ENCODE data around the gene ZIC3. TPM values are rescaled to one million over a fixed set of nuclear protein-coding genes. Genes with fewer than 3 reads are reported as not detected.

Gene ZIC3
- total and polyA plus RNA-seq, 10 of the 15 experiments (the other 5 are each of a cell fraction or from before 2014, with no cell fraction given), result 0.07 TPM; not detected in 9

GRCh38 chrX:137575596-137576255 lies 9.8 kb downstream of the ZIC3 start (continued):
- TF ChIP-seq WRNIP1 (IDR thresholded peaks at IDR 0.05; ENCODE audit: borderline replicate concordance, low read depth, low read length), result no peak
- no peak for TF ChIP-seq USF2 (IDR thresholded peaks at IDR 0.05; ENCODE audit: borderline replicate concordance, low read depth, low read length)
- no peak for TF ChIP-seq USF1 (IDR thresholded peaks at IDR 0.05; ENCODE audit: borderline replicate concordance, extremely low read length, insufficient read depth, low read depth, low read length)
- no peak for TF ChIP-seq PKNOX1 (IDR thresholded peaks at IDR 0.05)
- TF ChIP-seq BHLHE40 (IDR thresholded peaks at IDR 0.05; ENCODE audit: borderline replicate concordance in 1 of 2, low read depth in 2 of 2, low read length in 1 of 2), result no peak
- no peak for TF ChIP-seq ATF3 (IDR thresholded peaks at IDR 0.05; ENCODE audit: borderline replicate concordance, extremely low read depth, low read depth, low read length)
- no peak for TF ChIP-seq STAT1 (conservative IDR thresholded peaks at IDR 0.05)
- TF ChIP-seq JUND (IDR thresholded peaks at IDR 0.05; ENCODE audit: low read depth, low read length), result no peak

- in situ Hi-C loops (cut with MboI), result no loop called here
- Histone ChIP-seq H4K20me1 (ENCODE audit: control insufficient read depth, insufficient read depth) (no peaks in the 10 kb centered on the region), H3K4me1 (ENCODE audit: control insufficient read depth, insufficient read depth, low read length) (no peaks in the 10 kb centered on the region), H3K27me3 (replicated peaks in 1 of 2; ENCODE audit: control insufficient read depth in 2 of 2, insufficient read depth in 2 of 2, low read length in 1 of 2) (no peaks in the 10 kb centered on the region), H3K9me3 (replicated peaks; ENCODE audit: control insufficient read depth, insufficient read depth, low read length) (no peaks in the 10 kb centered on the region), H3K36me3 (ENCODE audit: control insufficient read depth in 2 of 2, insufficient read depth in 2 of 2, low read length in 1 of 2) (no peaks in the 10 kb centered on the region), H3K27ac (ENCODE audit: control insufficient read depth, insufficient read depth) (no peak overlapping the region), H3K9ac (ENCODE audit: control insufficient read depth, insufficient read depth, low read length) (no peak overlapping the region), H3K4me2 (ENCODE audit: control insufficient read depth, insufficient read depth) (no peak overlapping the region), H3K4me3 (no peak overlapping the region), H2AFZ (ENCODE audit: control insufficient read depth, low read depth, low read length) (no peak overlapping the region), H3K79me2 (ENCODE audit: control insufficient read depth, insufficient read depth, low read length) (no peaks in the 10 kb centered on the region)
- CTCF ChIA-PET, result no interaction called here
- RAD21 ChIA-PET (ENCODE audit: unreplicated experiment), result no interaction called here
- FAIRE-seq, result no peak
- DNase-seq (ENCODE audit: low read depth, low spot score), result no peak
- no TSS peak for BruUV-seq (replicated peaks)
- SMC1A ChIA-PET (ENCODE audit: uncharacterized antibody, unreplicated experiment), result no interaction called here
- no peak for ATAC-seq
- intact Hi-C loops (cut with micrococcal nuclease; ENCODE audit: unreplicated experiment), result no loop called here
- POLR2A ChIA-PET, result no interaction called here
- 0% methylated on average over 2 of the region's 2 CpGs for WGBS (ENCODE audit: insufficient coverage, insufficient replicate concordance, low lambda C conversion rate, missing lambda C conversion rate)
- no peak for TF ChIP-seq USF2 (IDR thresholded peaks at IDR 0.05; ENCODE audit: borderline replicate concordance, low read depth, low read length)
- no peak for TF ChIP-seq FOXM1 (IDR thresholded peaks at IDR 0.05; ENCODE audit: low read depth, low read length)
- no peak for TF ChIP-seq ZBED1 (IDR thresholded peaks at IDR 0.05; ENCODE audit: borderline replicate concordance)
- no peak for TF ChIP-seq BCL11A (IDR thresholded peaks at IDR 0.05; ENCODE audit: low read depth, low read length)
- no peak for TF ChIP-seq CTCF (IDR thresholded peaks at IDR 0.05 in 2 of 3, conservative IDR thresholded peaks at IDR 0.05 in 1 of 3; ENCODE audit: control insufficient read depth in 2 of 3, extremely low read depth in 1 of 3, insufficient read depth in 1 of 3, low read depth in 3 of 3, low read length in 3 of 3)
- no peak for TF ChIP-seq POU2F2 (IDR thresholded peaks at IDR 0.05; ENCODE audit: borderline replicate concordance, low read depth, low read length)
- TF ChIP-seq GATAD2B (conservative IDR thresholded peaks at IDR 0.05; ENCODE audit: low read depth), result no peak
- no peak for TF ChIP-seq USF1 (IDR thresholded peaks at IDR 0.05; ENCODE audit: borderline replicate concordance, extremely low read length, insufficient read depth, low read depth, low read length)
Measured at GRCh38 chrX:137587151-137587550, 21.2 kb downstream of the ZIC3 start.

Measured in GM12878 (cell line).